Neuronal stem cell (in vitro differentiated cells): ENCODE measurements around the gene BPIFB6.

Experiments used
- DNase-seq: peaks from one replicate; pipeline ENCODE4 v3.0.0-alpha.2; 2013; ENCODE audit warnings: low spot score
- H2AFZ ChIP-seq: one replicate; pipeline ENCODE4 v1.6.1; 2013; ENCODE audit warnings: mild to moderate bottlenecking, low read length, inconsistent platforms
- H2AK5ac ChIP-seq: 2 replicates; pipeline ENCODE4 v1.6.1; 2013; ENCODE audit warnings: low read depth, mild to moderate bottlenecking, inconsistent platforms, low read length, moderate library complexity, mixed read lengths
- H2BK120ac ChIP-seq: 2 replicates; pipeline ENCODE4 v1.6.1; 2013; ENCODE audit warnings: low read depth, mild to moderate bottlenecking, inconsistent platforms, low read length, moderate library complexity, mixed read lengths
- H2BK12ac ChIP-seq: one replicate; pipeline ENCODE4 v1.6.1; 2013; ENCODE audit warnings: low read length, inconsistent platforms
- H2BK15ac ChIP-seq: 2 replicates; pipeline ENCODE4 v1.6.1; 2013; ENCODE audit warnings: mild to moderate bottlenecking, low read length, inconsistent platforms, mixed read lengths
- H2BK5ac ChIP-seq: one replicate; pipeline ENCODE4 v1.6.1; 2013; ENCODE audit warnings: inconsistent platforms, mild to moderate bottlenecking, low read length, moderate library complexity
- H3K14ac ChIP-seq: one replicate; pipeline ENCODE4 v1.6.1; 2013; ENCODE audit warnings: low read length, inconsistent platforms
- H3K18ac ChIP-seq: 2 replicates; pipeline ENCODE4 v1.6.1; 2013; ENCODE audit warnings: low read length, inconsistent platforms
- H3K23ac ChIP-seq: 2 replicates; pipeline ENCODE4 v1.6.1; 2013; ENCODE audit warnings: low read depth, mild to moderate bottlenecking, mixed read lengths, low read length, inconsistent platforms; ENCODE audit not compliant: poor library complexity
- H3K27ac ChIP-seq: replicated peaks from 3 replicates; pipeline ENCODE4 v1.5.1; 2013; ENCODE audit warnings: low read length, inconsistent platforms
- H3K27me3 ChIP-seq, 3 experiments: 2 replicates each; pipeline ENCODE4 v1.6.1; 2013; ENCODE audit warnings: low read length in 3 of 3, mild to moderate bottlenecking in 2 of 3, inconsistent platforms in 1 of 3, low read depth in 1 of 3, mixed read lengths in 1 of 3, moderate library complexity in 1 of 3; ENCODE audit not compliant: control insufficient read depth in 3 of 3, insufficient read depth in 3 of 3
- H3K36me3 ChIP-seq, 2 donors: replicated peaks in 1 of 2; 2 replicates each; pipeline ENCODE4 v1.6.1; 2013; ENCODE audit warnings: low read length in 2 of 2; ENCODE audit not compliant: control insufficient read depth in 2 of 2, insufficient read depth in 2 of 2
- H3K4ac ChIP-seq: 2 replicates; pipeline ENCODE4 v1.6.1; 2013; ENCODE audit warnings: inconsistent platforms, mild to moderate bottlenecking, low read length, moderate library complexity
- H3K4me1 ChIP-seq, 2 donors: 1 replicate in 1 of 2; 2 replicates in 1 of 2; pipeline ENCODE4 v1.6.1; 2013; ENCODE audit warnings: low read length in 2 of 2, low read depth in 1 of 2; ENCODE audit not compliant: control insufficient read depth in 2 of 2, insufficient read depth in 1 of 2
- H3K4me2 ChIP-seq: one replicate; pipeline ENCODE4 v1.6.1; 2013; ENCODE audit warnings: mild to moderate bottlenecking, low read length, inconsistent platforms; ENCODE audit not compliant: insufficient read depth, poor library complexity, severe bottlenecking
- H3K4me3 ChIP-seq, 2 donors: 2 replicates each; pipeline ENCODE4 v1.5.1; 2013; ENCODE audit warnings: low read length in 2 of 2, mild to moderate bottlenecking in 2 of 2, inconsistent platforms in 1 of 2, moderate library complexity in 1 of 2
- H3K79me1 ChIP-seq: one replicate; pipeline ENCODE4 v1.6.1; 2013; ENCODE audit warnings: low read depth, mild to moderate bottlenecking, inconsistent platforms, low read length, moderate library complexity
- H3K9ac ChIP-seq: one replicate; pipeline ENCODE4 v1.6.1; 2013; ENCODE audit warnings: mild to moderate bottlenecking, low read depth, low read length, inconsistent platforms; ENCODE audit not compliant: poor library complexity
- H3K9me3 ChIP-seq, 2 donors: replicated peaks in 1 of 2; 2 replicates each; pipeline versions ENCODE3 to v1.6.1; 2013; ENCODE audit warnings: low read length in 2 of 2, mild to moderate bottlenecking in 2 of 2, inconsistent platforms in 1 of 2, low read depth in 1 of 2, mixed read lengths in 1 of 2, moderate library complexity in 1 of 2; ENCODE audit not compliant: control insufficient read depth in 2 of 2, insufficient read depth in 1 of 2
- H4K8ac ChIP-seq: one replicate; pipeline ENCODE4 v1.6.1; 2013; ENCODE audit warnings: low read depth, mild to moderate bottlenecking, inconsistent platforms, low read length, moderate library complexity
- H4K91ac ChIP-seq: one replicate; pipeline ENCODE4 v1.6.1; 2013; ENCODE audit warnings: low read length, low read depth, mild to moderate bottlenecking, inconsistent platforms; ENCODE audit not compliant: poor library complexity
- WGBS, 2 donors: extraction: QIAGEN DNeasy Blood & Tissue Kit; methylation state at CpG; one replicate each; pipeline ENCODE4 v1.1.7; 2013; ENCODE audit warnings: missing lambda C conversion rate in 2 of 2, mixed read lengths in 1 of 2; ENCODE audit not compliant: insufficient read length in 2 of 2, insufficient replicate concordance in 1 of 2; ENCODE audit errors: extremely low coverage in 2 of 2; 5-methylcytosine and 5-hydroxymethylcytosine counted together

Gene BPIFB6

DNA sequence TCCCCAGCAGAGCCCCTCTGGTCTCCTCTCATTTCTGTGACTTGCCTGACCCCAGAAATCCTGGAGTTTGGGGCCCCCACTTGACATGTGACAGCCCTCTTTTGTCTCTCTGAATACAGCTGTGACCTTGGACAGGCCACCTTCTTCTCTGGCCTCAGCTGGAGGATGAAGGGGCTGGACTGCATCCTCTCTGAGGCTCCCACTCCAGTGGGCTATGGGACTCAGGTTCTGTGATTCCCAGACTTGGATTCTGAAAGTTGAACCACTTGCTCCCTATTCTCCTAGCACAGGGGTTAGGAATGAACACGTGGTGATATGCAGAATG lies 31.3 kb downstream of the BPIFB6 start:
- Histone ChIP-seq H3K23ac (no peak overlapping the region), H3K4me2 (no peak overlapping the region), H3K4ac (no peak overlapping the region), H2AFZ (peak overlapping the region; percentile 38), H2BK5ac (peak overlapping the region; percentile 43), H4K8ac (no peak overlapping the region), H4K91ac (no peak overlapping the region), H2BK12ac (no peak overlapping the region), H3K36me3 (no peaks in the 10 kb centered on the region), H3K14ac (no peak overlapping the region), H2BK120ac (no peak overlapping the region), H3K27ac (no peak overlapping the region), H2AK5ac (no peak overlapping the region), H3K4me3 (no peak overlapping the region), H3K79me1 (no peaks in the 10 kb centered on the region), H3K9me3 (no peaks in the 10 kb centered on the region), H3K27me3 (no peaks in the 10 kb centered on the region), H2BK15ac (peak overlapping the region; percentile 42), H3K4me1 (peaks cover 10 to 11% of the 10 kb centered on the region in 2 donors), H3K9ac (no peak overlapping the region), H3K18ac (peak overlapping the region; percentile 48)
- DNase-seq, result no peak
- WGBS, 2 donors, result no CpG with 5 or more reads among the region's 1 CpG

DNA sequence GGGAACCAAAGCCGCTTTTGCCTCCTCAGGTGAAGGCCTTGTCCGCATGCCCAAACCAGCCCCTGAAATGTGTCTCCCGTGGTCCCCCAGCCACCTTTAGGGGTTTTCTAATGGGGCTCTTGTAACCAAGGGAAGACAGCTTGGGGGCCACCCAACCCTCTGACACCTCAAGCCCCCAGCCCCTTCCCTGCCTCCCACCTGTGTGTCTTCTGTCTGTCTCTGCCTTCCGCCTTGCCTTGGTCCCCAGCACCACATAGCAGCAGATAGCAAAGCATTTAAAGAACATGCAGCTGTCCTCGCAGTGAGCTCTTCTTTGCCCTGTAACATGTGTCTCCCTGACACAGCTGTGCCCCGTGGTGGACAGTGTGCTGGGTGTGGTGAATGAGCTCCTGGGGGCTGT lies 31.8 kb downstream of the BPIFB6 start:
- H3K79me1 ChIP-seq, result no peaks in the 10 kb centered on the region
- H2BK15ac ChIP-seq, result peak overlapping the region; percentile 42
- peak overlapping the region in 1 of 2 donors; percentile 2 for H3K4me3 ChIP-seq
- H3K9ac ChIP-seq, result no peak overlapping the region
- peak overlapping the region; percentile 63 for H2AK5ac ChIP-seq
- peak overlapping the region; percentile 14 for H2BK12ac ChIP-seq
- H2BK120ac ChIP-seq, result no peak overlapping the region
- H3K14ac ChIP-seq, result no peak overlapping the region
- no peaks in the 10 kb centered on the region for H3K36me3 ChIP-seq
- H3K4me1 ChIP-seq, result peaks cover 10 to 11% of the 10 kb centered on the region in 2 donors
- H4K91ac ChIP-seq, result no peak overlapping the region
- H3K23ac ChIP-seq, result no peak overlapping the region
- H4K8ac ChIP-seq, result no peak overlapping the region
- H3K4ac ChIP-seq, result no peak overlapping the region
- H3K4me2 ChIP-seq, result no peak overlapping the region
- H2BK5ac ChIP-seq, result no peak overlapping the region
- H3K27me3 ChIP-seq, result no peaks in the 10 kb centered on the region
- H2AFZ ChIP-seq, result peak overlapping the region; percentile 38
- no peak for DNase-seq
- H3K27ac ChIP-seq, result no peak overlapping the region
- no peaks in the 10 kb centered on the region for H3K9me3 ChIP-seq
- no CpG with 5 or more reads among the region's 6 CpGs for whole genome bisulfite sequencing, 2 donors
- peak overlapping the region; percentile 21 for H3K18ac ChIP-seq

DNA sequence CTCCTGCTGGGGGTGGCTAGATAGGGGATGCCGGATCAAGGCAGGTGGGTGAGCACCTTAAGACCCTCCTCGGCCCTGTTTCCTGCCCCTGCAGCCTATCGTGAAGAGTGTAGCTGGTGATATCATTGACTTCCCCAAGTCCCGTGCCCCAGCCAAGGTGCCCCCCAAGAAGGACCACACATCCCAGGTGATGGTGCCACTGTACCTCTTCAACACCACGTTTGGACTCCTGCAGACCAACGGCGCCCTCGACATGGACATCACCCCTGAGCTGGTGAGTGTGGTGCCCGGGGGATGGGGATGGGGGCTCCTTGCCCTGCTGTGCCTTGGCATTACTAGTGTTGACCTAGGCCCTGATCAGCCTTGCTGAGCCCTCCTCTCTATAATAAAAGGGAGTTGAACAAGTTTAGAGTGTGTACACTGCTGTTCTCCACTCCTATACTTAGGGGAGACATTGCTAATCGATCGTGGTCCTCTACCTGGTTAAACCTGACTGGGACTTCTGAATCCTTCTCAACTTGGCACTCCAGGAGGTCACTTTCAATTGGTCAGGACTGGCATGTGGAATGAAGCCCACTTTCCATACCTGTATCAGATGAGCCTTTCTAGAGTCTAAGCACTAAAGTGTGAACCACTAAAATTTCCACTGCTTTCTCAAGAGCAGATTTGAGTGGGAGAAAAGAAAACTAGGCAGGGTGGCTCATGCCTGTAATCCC lies 33.3 kb downstream of the BPIFB6 start:
- Histone ChIP-seq H3K27me3 (no peaks in the 10 kb centered on the region), H2AK5ac (peak overlapping the region; percentile 35), H3K4me3 (no peak overlapping the region), H2AFZ (no peak overlapping the region), H2BK12ac (no peak overlapping the region), H3K4me1 (peaks cover 10 to 11% of the 10 kb centered on the region in 2 donors), H3K79me1 (no peaks in the 10 kb centered on the region), H2BK15ac (peak overlapping the region; percentile 14), H3K4ac (no peak overlapping the region), H2BK120ac (peak overlapping the region; percentile 49), H3K14ac (no peak overlapping the region), H4K8ac (no peak overlapping the region), H4K91ac (no peak overlapping the region), H3K36me3 (no peaks in the 10 kb centered on the region), H2BK5ac (no peak overlapping the region), H3K23ac (no peak overlapping the region), H3K18ac (peak overlapping the region; percentile 52), H3K27ac (no peak overlapping the region), H3K9me3 (no peaks in the 10 kb centered on the region), H3K9ac (no peak overlapping the region), H3K4me2 (no peak overlapping the region)
- WGBS, 2 donors, result no CpG with 5 or more reads among the region's 11 CpGs
- no peak for DNase-seq

DNA sequence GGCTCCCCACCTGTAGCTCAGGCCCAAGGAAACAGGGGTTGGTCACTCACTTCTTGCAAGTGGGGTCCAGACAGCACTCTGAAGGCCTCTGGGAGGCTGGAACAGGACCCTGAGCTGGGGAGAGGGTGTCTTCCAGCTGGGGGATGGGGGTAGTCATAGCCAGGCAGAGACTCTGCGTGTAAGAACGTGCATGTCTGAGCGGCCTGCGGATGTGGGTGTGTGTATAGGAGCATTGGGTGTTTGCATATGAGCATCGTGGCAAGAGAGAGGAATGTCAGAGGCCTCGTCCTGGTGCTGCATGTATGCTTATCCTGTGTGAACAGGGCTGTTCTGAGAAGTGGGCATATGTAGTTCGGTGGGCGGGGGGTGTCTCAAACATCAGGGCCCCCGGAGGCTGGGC lies 34.3 kb downstream of the BPIFB6 start:
- H3K27me3 ChIP-seq, result no peaks in the 10 kb centered on the region
- no peak overlapping the region for H3K9ac ChIP-seq
- H3K79me1 ChIP-seq, result no peaks in the 10 kb centered on the region
- peaks cover 10 to 11% of the 10 kb centered on the region in 2 donors for H3K4me1 ChIP-seq
- H3K18ac ChIP-seq, result no peak overlapping the region
- no peak overlapping the region for H2BK120ac ChIP-seq
- H3K9me3 ChIP-seq, result no peaks in the 10 kb centered on the region
- H2BK15ac ChIP-seq, result no peak overlapping the region
- H3K14ac ChIP-seq, result no peak overlapping the region
- H2BK5ac ChIP-seq, result no peak overlapping the region
- no peak overlapping the region for H3K4ac ChIP-seq
- no peak overlapping the region for H3K4me2 ChIP-seq
- no peak overlapping the region for H4K8ac ChIP-seq
- no peak overlapping the region for H2AFZ ChIP-seq
- H3K4me3 ChIP-seq, result no peak overlapping the region
- H4K91ac ChIP-seq, result no peak overlapping the region
- no peak overlapping the region for H3K27ac ChIP-seq
- no peaks in the 10 kb centered on the region for H3K36me3 ChIP-seq
- no peak overlapping the region for H2AK5ac ChIP-seq
- no peak overlapping the region for H2BK12ac ChIP-seq
- WGBS, 2 donors, result no CpG with 5 or more reads among the region's 9 CpGs
- no peak overlapping the region for H3K23ac ChIP-seq
- no peak for DNase-seq
